H9 (cell line): ENCODE data around the gene PRAMEF12. TPM values are rescaled to one million over a fixed set of nuclear protein-coding genes. Genes with fewer than 3 reads are reported as not detected.

Experiments
- DNase-seq: peaks from one replicate; pipeline ENCODE4 v3.0.0-alpha.2; 2017
- H2AFZ ChIP-seq: one replicate; pipeline ENCODE4 v1.6.1; 2013; ENCODE audit warnings: mild to moderate bottlenecking, low read length, control low read depth, moderate library complexity
- H2AK5ac ChIP-seq: 2 replicates; pipeline ENCODE4 v1.6.1; 2013; ENCODE audit warnings: low read length, control low read depth, mixed read lengths; ENCODE audit not compliant: insufficient read length
- H2BK120ac ChIP-seq: one replicate; pipeline ENCODE4 v1.6.1; 2013; ENCODE audit warnings: low read depth, mild to moderate bottlenecking, low read length, control low read depth, inconsistent platforms; ENCODE audit not compliant: poor library complexity, severe bottlenecking
- H2BK12ac ChIP-seq: 2 replicates; pipeline ENCODE4 v1.6.1; 2013; ENCODE audit warnings: low read length, control low read depth, mixed read lengths, low read depth; ENCODE audit not compliant: insufficient read length
- H2BK15ac ChIP-seq: 2 replicates; pipeline ENCODE4 v1.6.1; 2013; ENCODE audit warnings: low read depth, low read length, control low read depth
- H2BK20ac ChIP-seq: one replicate; pipeline ENCODE4 v1.6.1; 2013; ENCODE audit warnings: low read depth, mild to moderate bottlenecking, low read length, control low read depth, inconsistent platforms; ENCODE audit not compliant: poor library complexity, severe bottlenecking
- H2BK5ac ChIP-seq: 2 replicates; pipeline ENCODE4 v1.6.1; 2013; ENCODE audit warnings: low read length, control low read depth, mixed read lengths; ENCODE audit not compliant: insufficient read length
- H3K14ac ChIP-seq: 2 replicates; pipeline ENCODE4 v1.6.1; 2013; ENCODE audit warnings: low read length, control low read depth; ENCODE audit not compliant: insufficient read depth
- H3K18ac ChIP-seq: 2 replicates; pipeline ENCODE4 v1.6.1; 2013; ENCODE audit warnings: low read depth, mild to moderate bottlenecking, mixed read lengths, low read length, control low read depth; ENCODE audit not compliant: insufficient read length
- H3K23ac ChIP-seq: 2 replicates; pipeline ENCODE4 v1.6.1; 2013; ENCODE audit warnings: low read length, control low read depth, mixed read lengths, low read depth; ENCODE audit not compliant: insufficient read length
- H3K23me2 ChIP-seq: 2 replicates; pipeline ENCODE4 v1.6.1; 2013; ENCODE audit warnings: low read depth, mild to moderate bottlenecking, mixed read lengths, low read length, control low read depth; ENCODE audit not compliant: insufficient read length, poor library complexity, severe bottlenecking
- H3K27ac ChIP-seq: 2 replicates; pipeline ENCODE4 v1.5.1; 2013; ENCODE audit warnings: low read length, control low read depth, mixed read lengths, low read depth; ENCODE audit not compliant: insufficient read length
- H3K27me3 ChIP-seq: 2 replicates; pipeline ENCODE4 v1.6.1; 2013; ENCODE audit warnings: low read length, control low read depth, inconsistent platforms; ENCODE audit not compliant: insufficient read depth
- H3K4ac ChIP-seq: 2 replicates; pipeline ENCODE4 v1.6.1; 2013; ENCODE audit warnings: low read depth, mild to moderate bottlenecking, control low read depth, inconsistent platforms, low read length, moderate library complexity
- H3K4me1 ChIP-seq: 2 replicates; pipeline ENCODE4 v1.6.1; 2013; ENCODE audit warnings: low read length, control low read depth, inconsistent platforms; ENCODE audit not compliant: insufficient read depth
- H3K4me2 ChIP-seq: 2 replicates; pipeline ENCODE4 v1.6.1; 2013; ENCODE audit warnings: low read length, control low read depth, mixed read lengths; ENCODE audit not compliant: insufficient read length, insufficient read depth
- H3K56ac ChIP-seq: 2 replicates; pipeline ENCODE4 v1.6.1; 2013; ENCODE audit warnings: low read depth, mild to moderate bottlenecking, mixed read lengths, low read length, control low read depth; ENCODE audit not compliant: insufficient read length
- H3K79me1 ChIP-seq: 2 replicates; pipeline ENCODE4 v1.6.1; 2013; ENCODE audit warnings: low read depth, mild to moderate bottlenecking, moderate library complexity, low read length, control low read depth, inconsistent platforms; ENCODE audit not compliant: insufficient read depth, poor library complexity, severe bottlenecking
- H3K79me2 ChIP-seq: 2 replicates; pipeline ENCODE4 v1.6.1; 2013; ENCODE audit warnings: low read length, control low read depth, inconsistent platforms; ENCODE audit not compliant: insufficient read depth
- H3K9ac ChIP-seq: 2 replicates; pipeline ENCODE4 v1.6.1; 2013; ENCODE audit warnings: low read length, control low read depth, mixed read lengths; ENCODE audit not compliant: insufficient read length; ENCODE audit errors: extremely low read depth
- H3K9me3 ChIP-seq: one replicate; pipeline ENCODE4 v1.6.1; 2013; ENCODE audit warnings: low read depth, low read length, inconsistent platforms; ENCODE audit not compliant: control insufficient read depth
- H3T11ph ChIP-seq: one replicate; pipeline ENCODE4 v1.6.1; 2013; ENCODE audit warnings: mild to moderate bottlenecking, low read length, control low read depth, inconsistent platforms
- H4K20me1 ChIP-seq: one replicate; pipeline ENCODE4 v1.6.1; 2013; ENCODE audit not compliant: control insufficient read depth, insufficient read length, insufficient read depth
- H4K5ac ChIP-seq: 2 replicates; pipeline ENCODE4 v1.6.1; 2013; ENCODE audit warnings: low read depth, mild to moderate bottlenecking, mixed read lengths, low read length, control low read depth; ENCODE audit not compliant: insufficient read length
- H4K8ac ChIP-seq: replicated peaks from 2 replicates; pipeline ENCODE4 v1.6.1; 2013; ENCODE audit warnings: low read length, control low read depth, mixed read lengths, low read depth; ENCODE audit not compliant: insufficient read length
- H4K91ac ChIP-seq: 2 replicates; pipeline ENCODE4 v1.6.1; 2013; ENCODE audit warnings: low read depth, mild to moderate bottlenecking, moderate library complexity, mixed read lengths, low read length, control low read depth; ENCODE audit not compliant: insufficient read length
- H3K27ac Mint-ChIP-seq, 3 experiments: 2 replicates in 2 of 3; 3 replicates in 1 of 3; pipeline ENCODE4 v1.8.0; 2020 to 2021; ENCODE audit warnings: mixed read lengths in 3 of 3, mild to moderate bottlenecking in 1 of 3, moderate library complexity in 1 of 3
- H3K27me3 Mint-ChIP-seq: 2 replicates; pipeline ENCODE4 v1.8.0; 2021; ENCODE audit warnings: low read depth, mild to moderate bottlenecking, moderate library complexity, mixed read lengths
- H3K36me3 Mint-ChIP-seq, 3 experiments: 2 replicates in 2 of 3; 3 replicates in 1 of 3; pipeline ENCODE4 v1.8.0; 2020 to 2021; ENCODE audit warnings: low read depth in 3 of 3, mixed read lengths in 3 of 3; ENCODE audit not compliant: insufficient read depth in 1 of 3
- H3K4me1 Mint-ChIP-seq, 2 experiments: 2 replicates each; pipeline ENCODE4 v1.8.0; 2020; ENCODE audit warnings: mixed read lengths in 2 of 2
- H3K4me3 Mint-ChIP-seq, 2 experiments: 2 replicates in 1 of 2; 3 replicates in 1 of 2; pipeline ENCODE4 v1.8.0; 2020 to 2021; ENCODE audit warnings: mild to moderate bottlenecking in 2 of 2, mixed read lengths in 2 of 2, moderate library complexity in 1 of 2
- H3K9me3 Mint-ChIP-seq, 2 experiments: 2 replicates in 1 of 2; 3 replicates in 1 of 2; pipeline ENCODE4 v1.8.0; 2020; ENCODE audit warnings: mild to moderate bottlenecking in 2 of 2, mixed read lengths in 2 of 2, moderate library complexity in 1 of 2
- CTCF ChIP-seq: fragments of 200-600 bp; sonication (generic); conservative IDR thresholded peaks from 3 replicates; pipeline ENCODE4 v1.8.0; 2021; ENCODE audit warnings: antibody characterized with exemption, mild to moderate bottlenecking
- total RNA-seq: library from RNA; stranded (reverse); gene quantifications from 2 replicates; pipeline ENCODE4 v1.2.1, GENCODE V29; 2021

Gene PRAMEF12
- total RNA-seq, 1 experiment from 2014 or later = not detected

- H2BK12ac ChIP-seq = no peak overlapping the region
- no peak overlapping the region for H3K14ac ChIP-seq
- no peak overlapping the region for H4K91ac ChIP-seq
- H3K79me1 ChIP-seq = no peaks in the 10 kb centered on the region
- H3K4ac ChIP-seq = no peak overlapping the region
- no peak overlapping the region for H2BK5ac ChIP-seq
- no peaks in the 10 kb centered on the region for H3K23me2 ChIP-seq
- H3K9me3 ChIP-seq = no peaks in the 10 kb centered on the region
- no peak overlapping the region for H3K18ac ChIP-seq
- H3K9ac ChIP-seq = no peak overlapping the region
- H3K27ac ChIP-seq = no peak overlapping the region
- Mint-ChIP-seq H3K27ac (no peak overlapping the region), H3K4me1 (no peaks in the 10 kb centered on the region), H3K36me3 (no peaks in the 10 kb centered on the region), H3K9me3 (peaks cover 8 to 10% of the 10 kb centered on the region in 2 experiments; a peak in 4 of 5 replicates), H3K4me3 (no peak overlapping the region), H3K27me3 (peaks cover 2% of the 10 kb centered on the region; the same call in 1 of the 2 replicates)
- no peak overlapping the region for H2AFZ ChIP-seq
- no peaks in the 10 kb centered on the region for H3K27me3 ChIP-seq
- H2BK15ac ChIP-seq = no peak overlapping the region
- no peak overlapping the region for H2BK20ac ChIP-seq
- TF ChIP-seq CTCF = no peak
- H3K4me1 ChIP-seq = no peaks in the 10 kb centered on the region
- no peak overlapping the region for H3T11ph ChIP-seq
- H3K4me2 ChIP-seq = no peak overlapping the region
- no peak overlapping the region for H3K23ac ChIP-seq
- no peaks in the 10 kb centered on the region for H3K79me2 ChIP-seq
- no peak overlapping the region for H2BK120ac ChIP-seq
- H4K8ac ChIP-seq = no peak overlapping the region
- no peaks in the 10 kb centered on the region for H4K20me1 ChIP-seq
- no peak overlapping the region for H2AK5ac ChIP-seq
- no peak overlapping the region for H3K56ac ChIP-seq
- H4K5ac ChIP-seq = no peak overlapping the region
- DNase-seq = no peak
Measured at GRCh38 chr1:12748778-12749355, 24.7 kb upstream of the PRAMEF12 start.
